Measurements from ENCODE around the gene ZNF775. TPM values are rescaled to one million over a fixed set of nuclear protein-coding genes. Genes with fewer than 3 reads are reported as not detected.
A peak's percentile ranks its signal among the peaks of the same experiment; 100 is the strongest.

Gene ZNF775
- total RNA-seq, 1 donor from 2014 or later: 17.1 TPM

DNA sequence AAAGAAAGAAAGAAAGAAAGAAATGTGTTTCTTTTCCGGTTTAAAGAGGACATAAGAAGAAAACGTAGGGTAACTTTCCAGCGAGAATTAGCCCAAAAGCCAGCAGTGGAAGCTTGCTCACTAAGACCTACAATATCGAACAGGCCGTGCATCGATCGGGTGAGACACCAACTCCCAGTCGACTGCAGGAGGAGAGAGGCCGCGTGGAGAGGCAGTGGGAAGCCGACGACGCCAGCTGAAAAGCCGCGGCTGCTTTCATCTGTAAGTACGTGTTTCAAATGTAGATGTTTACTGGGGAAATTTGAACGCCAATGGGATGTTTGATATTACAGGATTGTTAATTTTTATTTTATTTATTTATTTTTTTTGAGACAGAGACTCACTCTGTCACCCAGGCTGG lies 42.7 kb downstream of the ZNF775 start:
- Histone ChIP-seq H3K27me3 (no peaks in the 10 kb centered on the region), H3K4me1 (no peaks in the 10 kb centered on the region), H3K4me3 (no peak overlapping the region), H3K36me3 (no peaks in the 10 kb centered on the region), H3K27ac (no peak overlapping the region), H3K9me3 (no peaks in the 10 kb centered on the region)
- intact Hi-C loops (cut with DNase I): loop anchor here (1.0 to 2.0 kb wide), 2 partner anchors 66 to 135 kb away; no protein-coding TSS in a partner anchor
- TF ChIP-seq, protein P1, sequence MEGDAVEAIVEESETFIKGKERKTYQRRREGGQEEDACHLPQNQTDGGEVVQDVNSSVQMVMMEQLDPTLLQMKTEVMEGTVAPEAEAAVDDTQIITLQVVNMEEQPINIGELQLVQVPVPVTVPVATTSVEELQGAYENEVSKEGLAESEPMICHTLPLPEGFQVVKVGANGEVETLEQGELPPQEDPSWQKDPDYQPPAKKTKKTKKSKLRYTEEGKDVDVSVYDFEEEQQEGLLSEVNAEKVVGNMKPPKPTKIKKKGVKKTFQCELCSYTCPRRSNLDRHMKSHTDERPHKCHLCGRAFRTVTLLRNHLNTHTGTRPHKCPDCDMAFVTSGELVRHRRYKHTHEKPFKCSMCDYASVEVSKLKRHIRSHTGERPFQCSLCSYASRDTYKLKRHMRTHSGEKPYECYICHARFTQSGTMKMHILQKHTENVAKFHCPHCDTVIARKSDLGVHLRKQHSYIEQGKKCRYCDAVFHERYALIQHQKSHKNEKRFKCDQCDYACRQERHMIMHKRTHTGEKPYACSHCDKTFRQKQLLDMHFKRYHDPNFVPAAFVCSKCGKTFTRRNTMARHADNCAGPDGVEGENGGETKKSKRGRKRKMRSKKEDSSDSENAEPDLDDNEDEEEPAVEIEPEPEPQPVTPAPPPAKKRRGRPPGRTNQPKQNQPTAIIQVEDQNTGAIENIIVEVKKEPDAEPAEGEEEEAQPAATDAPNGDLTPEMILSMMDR (IDR thresholded peaks at IDR 0.05): no peak
- DNase-seq (ENCODE audit: low spot score in 2 of 2): peak in 1 of 2 donors; percentile 57

DNA sequence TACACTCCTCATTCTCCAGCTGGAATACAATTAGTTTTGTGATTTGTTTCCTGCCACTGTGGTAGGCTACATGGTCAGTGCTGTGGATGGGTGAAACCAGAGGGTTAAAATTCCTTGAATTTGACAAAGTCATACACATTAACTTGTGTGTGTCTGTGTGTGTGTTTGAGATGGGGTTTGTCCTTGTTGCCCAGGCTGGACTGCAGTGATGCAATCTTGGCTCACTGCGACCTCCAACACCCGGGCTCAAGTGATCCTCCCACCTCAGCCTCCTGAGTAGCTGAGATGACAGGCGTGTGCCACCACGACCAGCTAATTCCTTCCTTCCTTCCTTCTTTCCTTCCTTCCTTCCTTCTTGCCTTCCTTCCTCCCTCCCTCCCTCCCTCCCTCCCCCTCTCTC lies 46.5 kb downstream of the ZNF775 start:
- no peaks in the 10 kb centered on the region for H3K4me1 ChIP-seq
- H3K36me3 ChIP-seq: no peaks in the 10 kb centered on the region
- H3K9me3 ChIP-seq: no peaks in the 10 kb centered on the region
- TF ChIP-seq, protein P1 (IDR thresholded peaks at IDR 0.05): no peak
- no peaks in the 10 kb centered on the region for H3K27me3 ChIP-seq
- intact Hi-C loops (cut with DNase I): no loop called here
- H3K27ac ChIP-seq: no peak overlapping the region
- H3K4me3 ChIP-seq: no peak overlapping the region
- peak in 1 of 2 donors; percentile 19 for DNase-seq (ENCODE audit: low spot score in 2 of 2)

DNA sequence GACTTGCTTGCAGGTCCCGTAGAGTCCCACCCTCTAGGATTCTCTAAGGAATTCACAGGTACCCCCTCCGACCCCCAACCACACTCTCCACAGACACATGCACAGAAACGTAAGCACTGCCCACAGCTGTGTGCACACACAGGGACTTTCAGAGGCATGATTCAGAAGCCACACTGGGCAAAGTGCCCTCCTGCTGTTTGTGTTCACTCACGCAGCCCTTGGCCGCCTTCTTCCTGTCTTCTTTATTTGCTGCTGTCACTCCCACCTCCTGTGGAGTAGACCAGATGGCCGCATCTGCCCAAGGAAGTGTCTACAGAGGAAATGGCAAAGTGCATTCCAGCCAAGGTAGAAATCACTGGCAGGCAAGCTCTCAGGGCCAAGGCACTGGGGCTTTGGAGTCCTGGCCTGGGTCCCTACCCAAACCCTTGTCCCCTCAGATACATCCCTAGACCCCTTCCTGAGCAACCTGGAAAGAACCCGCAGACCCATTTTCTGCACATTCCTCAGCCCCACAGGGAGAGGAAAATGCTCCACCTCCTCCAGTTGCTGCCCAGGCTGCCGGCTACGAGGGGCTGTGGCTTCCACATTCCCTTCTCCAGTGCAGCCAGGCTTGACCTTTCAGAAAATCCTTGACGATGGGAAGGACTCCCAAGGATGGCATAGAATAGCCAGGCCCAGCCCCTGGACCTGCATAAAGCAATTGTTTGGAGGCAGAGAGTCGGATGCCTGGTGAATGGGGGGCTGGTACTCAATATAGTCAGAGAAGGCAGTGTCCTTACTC lies 49.7 kb downstream of the ZNF775 start:
- Histone ChIP-seq H3K36me3 (no peaks in the 10 kb centered on the region), H3K9me3 (no peaks in the 10 kb centered on the region), H3K4me1 (no peaks in the 10 kb centered on the region), H3K27me3 (no peaks in the 10 kb centered on the region), H3K27ac (no peak overlapping the region), H3K4me3 (no peak overlapping the region)
- TF ChIP-seq, protein P1 (IDR thresholded peaks at IDR 0.05): no peak
- intact Hi-C loops (cut with DNase I): no loop called here
- DNase-seq (ENCODE audit: low spot score in 2 of 2): no peak

DNA sequence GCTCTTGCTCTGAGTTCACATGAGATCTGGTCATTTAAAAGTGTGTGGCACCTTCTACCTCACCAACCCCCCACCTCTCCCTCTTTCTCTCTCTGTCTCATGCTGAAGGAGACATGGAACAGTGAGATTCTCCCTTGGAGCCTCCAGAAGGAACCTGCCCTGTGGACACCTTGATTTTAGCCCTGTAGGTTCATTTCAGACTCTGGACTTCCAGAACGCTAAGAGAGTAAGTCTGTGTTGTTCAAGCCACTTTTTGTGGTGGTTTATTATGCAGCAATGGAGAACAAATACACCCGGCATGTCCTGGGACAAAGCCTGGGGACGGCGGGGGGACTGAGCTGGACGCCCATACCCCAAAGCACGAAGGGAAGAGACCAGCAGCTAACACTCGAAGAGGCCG lies 50.6 kb downstream of the ZNF775 start:
- no peak overlapping the region for H3K4me3 ChIP-seq
- H3K27ac ChIP-seq: no peak overlapping the region
- no peaks in the 10 kb centered on the region for H3K9me3 ChIP-seq
- TF ChIP-seq, protein P1 (IDR thresholded peaks at IDR 0.05): no peak
- intact Hi-C loops (cut with DNase I): no loop called here
- DNase-seq (ENCODE audit: low spot score in 2 of 2): no peak
- no peaks in the 10 kb centered on the region for H3K4me1 ChIP-seq
- H3K27me3 ChIP-seq: no peaks in the 10 kb centered on the region
- H3K36me3 ChIP-seq: no peaks in the 10 kb centered on the region

DNA sequence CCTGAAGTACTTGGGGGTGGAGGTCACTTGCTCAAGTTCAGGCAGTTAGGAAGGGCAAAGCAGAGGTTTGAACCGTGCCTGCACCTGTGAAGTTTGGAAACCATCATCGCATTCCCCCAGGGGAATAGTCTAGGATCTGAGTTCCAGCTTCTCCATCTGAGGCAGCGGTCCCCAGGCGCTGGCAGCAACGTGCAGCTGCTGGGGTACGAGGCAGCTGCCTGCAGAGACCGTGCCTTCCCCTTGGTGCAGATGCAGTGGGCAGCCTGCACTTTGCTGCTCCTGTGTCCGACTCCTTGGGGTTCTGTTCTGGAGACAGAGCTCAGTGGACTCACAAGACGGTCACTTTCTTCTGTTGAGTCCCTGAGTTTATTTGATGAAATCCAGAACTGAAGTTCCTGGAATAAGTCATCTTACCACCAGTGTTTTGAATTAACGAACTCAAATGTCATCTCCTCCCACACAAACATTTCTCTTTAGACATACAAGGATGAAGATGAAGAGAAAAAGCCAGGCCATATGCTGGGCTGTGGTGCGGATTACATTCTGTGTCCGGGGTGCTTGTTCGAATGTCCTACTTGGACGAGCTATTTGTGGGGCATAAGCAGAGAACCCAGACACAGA lies 51.4 kb downstream of the ZNF775 start:
- Histone ChIP-seq H3K4me1 (no peaks in the 10 kb centered on the region), H3K9me3 (no peaks in the 10 kb centered on the region), H3K36me3 (no peaks in the 10 kb centered on the region), H3K27ac (no peak overlapping the region), H3K4me3 (no peak overlapping the region), H3K27me3 (no peaks in the 10 kb centered on the region)
- intact Hi-C loops (cut with DNase I): no loop called here
- DNase-seq (ENCODE audit: low spot score in 2 of 2): no peak
- TF ChIP-seq, protein P1 (IDR thresholded peaks at IDR 0.05): no peak
